ENCODE results near the gene ADAM17.

- TF ChIP-seq CTCF (optimal IDR thresholded peaks at IDR 0.05 in 1 of 3, IDR thresholded peaks at IDR 0.05 in 1 of 3, conservative IDR thresholded peaks at IDR 0.05 in 1 of 3; ENCODE audit: extremely low read depth in 1 of 3, insufficient read depth in 2 of 3, low read length in 3 of 3): no peak
- TF ChIP-seq EZH2 (IDR thresholded peaks at IDR 0.05; ENCODE audit: low read length): no peak
Measured at GRCh38 chr2:9477914-9478313, 77.7 kb downstream of the ADAM17 start.

All from keratinocyte (primary cell).